ENCODE measurements around the gene RNF167. TPM values are rescaled to one million over a fixed set of nuclear protein-coding genes. Genes with fewer than 3 reads are reported as not detected.
"Not testable (repeated sequence)": the region's sequence is repeated elsewhere in the genome, so short reads cannot be mapped to it uniquely, and the experiment has no call there.

RNF167 gene
- total RNA-seq, 8 experiments from 2014 or later: 74.1 to 109 (median 89.5) TPM

DNA sequence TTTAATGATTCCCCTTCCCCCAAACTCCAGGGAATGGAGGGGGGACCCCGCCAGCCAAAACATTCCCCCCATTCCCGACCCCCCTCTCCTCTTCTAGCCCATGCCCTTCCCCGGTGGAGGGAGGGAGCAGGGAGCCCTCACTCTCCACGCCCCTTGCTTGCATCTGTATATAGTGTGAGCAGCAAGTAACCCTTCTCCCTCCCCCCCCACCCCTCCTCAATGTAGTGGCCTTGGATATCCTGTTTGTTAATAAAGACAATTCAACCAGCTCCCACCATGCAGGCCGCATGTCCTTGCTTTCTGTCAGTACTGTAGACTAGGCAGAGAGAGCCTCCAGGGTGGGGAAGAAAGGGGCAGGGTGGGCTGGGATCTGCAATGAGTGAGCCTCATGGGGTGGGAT, 42.3 kb upstream of the RNF167 start:
- Histone ChIP-seq H3K4me3 (peak overlapping the region in 1 of 5 donors; percentile 50), H3K27ac (no peak overlapping the region), H3K4me1 (replicated peaks in 1 of 2) (peaks cover 7 to 22% of the 10 kb centered on the region in 2 donors)
- no peak for ATAC-seq (replicated peaks in 6 of 8)
- in situ Hi-C loops (cut with MboI; ENCODE audit: low pct_unique_long_range_greater_than_20kb in 2 of 9, low sequenced_read_pairs in 9 of 9, unreplicated experiment in 9 of 9): loop anchor here in 3 of 9 experiments (25.0 kb wide), 3 partner anchors 110 to 185 kb away; partner anchors contain the start of genes ARRB2 (in 1 of the 3), CXCL16 (in 1 of the 3), GLTPD2 (in 1 of the 3) and MED11 (in 1 of the 3)
- no CpG with 5 or more reads among the region's 5 CpGs for WGBS, 10 experiments

GRCh38 chr17:4898351-4898750, 41.7 kb upstream of the RNF167 start:
- ATAC-seq (replicated peaks in 6 of 8): no peak
- peak overlapping the region in 1 of 5 donors; percentile 50 for H3K4me3 ChIP-seq
- H3K4me1 ChIP-seq (replicated peaks in 1 of 2): peaks cover 7 to 22% of the 10 kb centered on the region in 2 donors
- H3K27ac ChIP-seq: no peak overlapping the region
- in situ Hi-C loops (cut with MboI; ENCODE audit: low pct_unique_long_range_greater_than_20kb in 2 of 9, low sequenced_read_pairs in 9 of 9, unreplicated experiment in 9 of 9): loop anchor here in 3 of 9 experiments (25.0 kb wide), 3 partner anchors 111 to 186 kb away; partner anchors contain the start of genes ARRB2 (in 1 of the 3), CXCL16 (in 1 of the 3), GLTPD2 (in 1 of the 3) and MED11 (in 1 of the 3)
- WGBS, 10 experiments: 93% methylated on average over 3 of the region's 8 CpGs; no CpG with 5 or more reads in 8 of the 10 experiments

DNA sequence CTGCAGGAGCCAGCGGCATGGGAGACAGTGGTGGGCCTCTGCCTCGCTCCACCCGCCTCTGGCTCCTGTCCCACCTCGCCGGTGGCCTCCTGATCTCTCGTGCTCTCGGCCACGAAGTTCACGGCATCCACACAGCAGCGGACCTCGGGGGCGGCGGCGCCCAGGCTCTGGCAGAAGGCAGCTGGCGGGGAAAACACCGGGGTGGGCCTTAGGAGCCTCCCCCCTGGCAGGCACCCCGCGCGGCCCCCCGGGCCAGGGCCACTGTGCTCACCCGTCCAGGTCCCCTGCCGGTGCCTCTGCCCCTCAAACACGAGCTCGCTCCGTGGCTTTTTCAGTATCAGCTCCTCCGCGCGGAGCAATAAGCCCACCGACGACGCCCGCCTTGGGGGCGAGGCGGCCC, 41.1 kb upstream of the RNF167 start:
- in situ Hi-C loops (cut with MboI; ENCODE audit: low pct_unique_long_range_greater_than_20kb in 2 of 9, low sequenced_read_pairs in 9 of 9, unreplicated experiment in 9 of 9): loop anchor here in 3 of 9 experiments (25.0 kb wide), 3 partner anchors 112 to 187 kb away; partner anchors contain the start of genes ARRB2 (in 1 of the 3), CXCL16 (in 1 of the 3), GLTPD2 (in 1 of the 3) and MED11 (in 1 of the 3)
- Histone ChIP-seq H3K4me3 (peak overlapping the region; percentile 18 to 50 (median 26)), H3K27ac (peak overlapping the region; percentile 70 to 79), H3K4me1 (replicated peaks in 1 of 2) (peaks cover 7 to 22% of the 10 kb centered on the region in 2 donors)
- 60% methylated on average over 3 of the region's 34 CpGs; no CpG with 5 or more reads in 9 of the 10 experiments for WGBS, 10 experiments
- ATAC-seq (replicated peaks in 6 of 8): peak in 6 of 8 experiments; percentile 0 to 9 (median 2)

DNA sequence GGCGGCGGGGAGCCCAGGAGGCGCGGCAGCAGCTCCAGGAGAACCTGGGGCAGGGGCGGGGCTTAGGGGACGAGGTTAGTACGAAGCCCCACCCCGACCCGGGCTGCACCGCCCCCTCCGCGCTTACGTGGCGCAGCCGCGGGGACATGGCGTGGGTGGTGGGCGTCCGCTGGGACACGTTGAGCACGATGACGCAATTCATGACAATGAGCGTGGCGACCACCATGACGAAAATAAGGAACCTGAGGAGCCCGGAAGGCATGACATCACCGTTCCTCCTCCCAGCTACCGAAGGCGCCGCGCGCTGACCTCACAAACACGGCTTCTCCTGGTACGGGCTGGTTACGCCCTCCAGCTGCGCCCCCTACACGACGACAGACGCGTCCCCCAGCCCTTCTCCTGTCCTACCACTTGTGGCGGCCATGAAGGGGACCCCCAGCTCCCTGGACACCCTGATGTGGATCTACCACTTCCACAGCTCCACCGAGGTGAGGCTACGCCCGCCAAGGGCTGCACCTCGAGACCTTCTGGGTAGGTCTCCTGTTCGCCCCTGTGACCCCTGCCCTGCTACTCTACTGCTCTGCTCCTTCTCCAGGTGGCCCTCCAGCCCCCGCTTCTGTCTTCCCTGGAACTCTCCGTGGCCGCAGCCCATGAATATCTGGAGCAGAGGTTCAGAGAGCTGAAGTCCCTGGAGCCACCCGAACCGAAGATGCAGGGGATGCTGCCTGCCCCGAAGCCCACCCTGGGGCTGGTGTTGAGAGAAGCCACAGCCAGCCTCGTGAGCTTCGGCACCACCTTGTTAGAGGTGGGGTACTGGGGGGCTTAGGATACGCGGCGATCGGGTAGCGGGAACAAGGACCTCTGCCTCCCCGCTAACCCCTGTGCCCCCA, 40.5 kb upstream of the RNF167 start, which contains the start of gene C17orf107:
C17orf107 (plus strand) TSS at position 196 of the 890 bp plus-strand sequence; CDS start at position 423, 227 bp downstream.
- in situ Hi-C loops (cut with MboI; ENCODE audit: low pct_unique_long_range_greater_than_20kb in 2 of 9, low sequenced_read_pairs in 9 of 9, unreplicated experiment in 9 of 9): loop anchor here in 5 of 9 experiments (25.0 kb wide), 4 partner anchors 112 to 187 kb away; partner anchors contain the start of genes ARRB2 (in 1 of the 5), CXCL16 (in 1 of the 5), GLTPD2 (in 1 of the 5) and MED11 (in 1 of the 5)
- 30 to 40% methylated on average over 5 to 7 of the region's 60 CpGs; no CpG with 5 or more reads in 8 of the 10 experiments for WGBS, 10 experiments
- ATAC-seq (replicated peaks in 6 of 8): peak; percentile 53 to 83 (median 72)
- peak within 1 kb of the TSS; percentile 18 to 50 (median 26) for H3K4me3 ChIP-seq
- H3K27ac ChIP-seq: peak within 1 kb of the TSS; percentile 79 to 80
- peaks cover 7 to 22% of the 10 kb centered on the region in 2 donors for H3K4me1 ChIP-seq (replicated peaks in 1 of 2)

DNA sequence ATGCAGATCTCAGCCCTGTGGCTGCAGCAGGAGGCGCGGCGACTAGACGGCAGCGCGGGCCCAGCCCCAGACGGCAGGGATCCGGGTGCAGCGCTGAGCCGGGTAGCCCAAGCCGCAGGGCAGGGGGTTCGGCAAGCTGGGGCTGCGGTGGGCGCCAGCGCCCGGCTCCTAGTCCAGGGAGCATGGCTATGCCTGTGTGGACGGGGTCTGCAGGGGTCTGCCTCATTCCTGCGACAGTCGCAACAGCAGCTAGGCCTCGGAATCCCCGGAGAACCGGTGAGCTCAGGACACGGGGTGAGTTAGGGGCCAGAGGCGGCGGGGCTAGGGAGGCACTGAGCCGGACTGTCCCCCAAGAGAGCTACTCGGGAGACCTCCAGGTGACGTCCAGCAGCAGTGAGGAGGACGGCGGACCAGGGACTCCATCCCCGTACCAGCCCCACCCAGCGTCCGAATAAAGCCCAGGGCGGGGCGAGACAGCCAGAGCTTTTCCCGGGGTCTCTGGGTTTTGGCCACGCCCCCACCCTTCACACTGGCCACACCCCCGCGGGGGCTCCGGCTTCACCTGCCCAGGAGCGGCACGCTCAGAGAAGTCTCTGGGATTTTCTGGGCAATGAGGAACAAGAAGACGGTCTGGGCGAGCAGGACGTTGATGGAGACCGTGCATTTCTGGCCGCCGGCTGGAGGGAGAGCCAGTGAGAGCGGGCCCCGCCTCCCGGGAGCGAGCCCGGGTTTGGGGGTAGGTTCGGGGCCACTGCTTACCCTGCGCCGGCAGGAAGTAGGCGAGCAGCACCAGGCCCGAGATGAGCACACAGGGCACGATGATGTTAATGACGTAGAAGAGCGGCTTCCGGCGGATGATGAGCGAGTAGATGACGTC, 39.6 kb upstream of the RNF167 start:
- in situ Hi-C loops (cut with MboI; ENCODE audit: low pct_unique_long_range_greater_than_20kb in 2 of 9, low sequenced_read_pairs in 9 of 9, unreplicated experiment in 9 of 9): loop anchor here in 2 of 9 experiments (25.0 kb wide), 1 partner anchor 162 kb away; no protein-coding TSS in a partner anchor
- H3K27ac ChIP-seq: peak overlapping the region; percentile 69 to 80
- peak in 2 of 8 experiments; percentile 31 to 32 for ATAC-seq (replicated peaks in 6 of 8)
- peaks cover 7 to 22% of the 10 kb centered on the region in 2 donors for H3K4me1 ChIP-seq (replicated peaks in 1 of 2)
- WGBS, 10 experiments: 30 to 100% (median 45%) methylated on average over 2 to 31 of the region's 65 CpGs; no CpG with 5 or more reads in 4 of the 10 experiments
- H3K4me3 ChIP-seq: peak overlapping the region in 4 of 5 donors; percentile 24 to 50 (median 32)

- Histone ChIP-seq H3K4me1 (replicated peaks in 1 of 2) (peaks cover 7 to 22% of the 10 kb centered on the region in 2 donors), H3K4me3 (peak overlapping the region in 2 of 5 donors; percentile 26 to 50), H3K27ac (no peak overlapping the region)
- in situ Hi-C loops (cut with MboI; ENCODE audit: low pct_unique_long_range_greater_than_20kb in 2 of 9, low sequenced_read_pairs in 9 of 9, unreplicated experiment in 9 of 9): loop anchor here in 2 of 9 experiments (25.0 kb wide), 1 partner anchor 161 kb away; no protein-coding TSS in a partner anchor
- no peak for ATAC-seq (replicated peaks in 6 of 8)
- WGBS, 10 experiments: 43 to 100% (median 80%) methylated on average over 1 to 14 of the region's 37 CpGs; no CpG with 5 or more reads in 1 of the 10 experiments
These were observed 38.9 kb upstream of the RNF167 start for GRCh38 chr17:4901108-4901647.

- in situ Hi-C loops (cut with MboI; ENCODE audit: low pct_unique_long_range_greater_than_20kb in 2 of 9, low sequenced_read_pairs in 9 of 9, unreplicated experiment in 9 of 9): loop anchor here in 2 of 9 experiments (25.0 kb wide), 1 partner anchor 161 kb away; no protein-coding TSS in a partner anchor
- ATAC-seq (replicated peaks in 6 of 8): peak in 2 of 8 experiments; percentile 6 to 8
- Histone ChIP-seq H3K27ac (no peak overlapping the region), H3K4me3 (peak overlapping the region in 1 of 5 donors; percentile 50), H3K4me1 (replicated peaks in 1 of 2) (peaks cover 7 to 22% of the 10 kb centered on the region in 2 donors)
- 73 to 100% (median 78%) methylated on average over 1 to 6 of the region's 48 CpGs; no CpG with 5 or more reads in 4 of the 10 experiments for WGBS, 10 experiments
These were observed 38.3 kb upstream of the RNF167 start for GRCh38 chr17:4901648-4902344.

DNA sequence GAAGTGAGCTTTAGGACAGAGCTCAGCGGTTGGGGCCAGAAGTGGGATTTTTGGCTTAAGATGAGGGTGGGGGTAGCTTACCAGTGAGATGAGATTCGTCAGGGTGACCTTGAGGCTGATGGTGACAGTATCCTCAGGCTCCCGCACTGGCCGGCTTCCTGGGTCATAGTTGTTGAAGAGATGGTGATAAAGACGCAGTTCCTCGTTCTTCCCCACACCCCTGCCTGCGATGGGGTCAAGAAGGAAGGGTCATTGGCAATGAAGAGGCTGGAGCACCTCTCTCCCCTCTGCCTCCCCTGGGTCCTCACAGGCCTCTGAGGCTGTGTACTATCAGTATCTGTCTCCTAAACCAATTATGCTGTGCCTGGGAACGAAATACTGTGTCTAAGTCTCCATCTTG, 37.5 kb upstream of the RNF167 start:
- 71 to 100% (median 83%) methylated on average over 1 to 4 of the region's 8 CpGs; no CpG with 5 or more reads in 6 of the 10 experiments for whole genome bisulfite sequencing, 10 experiments
- Histone ChIP-seq H3K4me3 (peak overlapping the region in 1 of 5 donors; percentile 50), H3K27ac (no peak overlapping the region), H3K4me1 (replicated peaks in 1 of 2) (peaks cover 7 to 19% of the 10 kb centered on the region in 2 donors)
- in situ Hi-C loops (cut with MboI; ENCODE audit: low pct_unique_long_range_greater_than_20kb in 2 of 9, low sequenced_read_pairs in 9 of 9, unreplicated experiment in 9 of 9): loop anchor here in 2 of 9 experiments (25.0 kb wide), 1 partner anchor 160 kb away; no protein-coding TSS in a partner anchor
- ATAC-seq (replicated peaks in 6 of 8): no peak

DNA sequence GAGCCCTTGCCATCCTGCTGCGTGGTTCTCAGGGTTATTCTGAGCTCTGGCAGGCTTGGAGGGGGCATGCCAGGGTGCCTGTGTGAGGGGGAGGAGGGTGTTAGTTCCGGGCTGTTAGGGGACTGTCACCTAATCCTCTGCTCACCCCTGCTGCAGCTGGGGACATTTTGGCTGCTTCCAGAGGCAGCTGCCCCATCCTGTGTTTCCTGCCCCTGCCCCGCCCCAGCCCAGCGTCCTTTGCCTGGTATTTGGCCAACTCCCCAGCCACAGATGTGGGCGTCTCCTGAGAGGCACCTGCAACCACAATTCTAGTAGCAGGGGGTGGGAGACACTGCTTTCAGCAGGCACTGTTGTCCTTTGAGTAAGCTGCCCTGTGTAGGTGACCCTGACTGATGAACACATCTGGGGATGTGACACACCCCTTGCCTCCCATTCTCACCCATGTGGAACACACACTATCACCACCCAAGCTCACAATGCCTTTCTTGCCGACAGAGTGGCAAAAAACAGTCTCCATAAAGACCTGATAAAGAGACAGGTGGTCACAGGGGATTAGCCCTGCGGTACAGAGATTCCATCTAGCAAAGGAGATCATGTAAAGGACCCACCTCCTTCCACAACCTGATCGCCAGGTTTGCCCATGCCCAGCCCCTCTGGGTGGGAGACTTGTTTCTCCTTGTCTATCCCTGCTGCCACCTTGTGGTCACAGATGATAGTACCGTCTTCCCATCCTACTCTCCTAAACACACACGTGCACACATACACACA, 36.8 kb upstream of the RNF167 start, which contains the start of gene CHRNE:
CHRNE (minus strand) TSS at position 48 of the 768 bp plus-strand sequence; CDS start at position 13, 35 bp downstream.
- H3K4me3 ChIP-seq: peak within 1 kb of the TSS in 1 of 5 donors; percentile 50
- H3K4me1 ChIP-seq (replicated peaks in 1 of 2): peaks cover 7 to 14% of the 10 kb centered on the region in 2 donors
- WGBS, 10 experiments: 0 to 48% (median 14%) methylated on average over 2 to 5 of the region's 10 CpGs; no CpG with 5 or more reads in 4 of the 10 experiments
- ATAC-seq (replicated peaks in 6 of 8): peak in 6 of 8 experiments; percentile 36 to 65 (median 52)
- in situ Hi-C loops (cut with MboI; ENCODE audit: low pct_unique_long_range_greater_than_20kb in 2 of 9, low sequenced_read_pairs in 9 of 9, unreplicated experiment in 9 of 9): loop anchor here in 2 of 9 experiments (25.0 kb wide), 1 partner anchor 159 kb away; no protein-coding TSS in a partner anchor
- H3K27ac ChIP-seq: no peak within 1 kb of the TSS

- not testable (repeated sequence) for H3K4me1 ChIP-seq (replicated peaks in 1 of 2); H3K4me3 ChIP-seq; ATAC-seq (replicated peaks in 6 of 8); H3K27ac ChIP-seq
- in situ Hi-C loops (cut with MboI; ENCODE audit: low pct_unique_long_range_greater_than_20kb in 2 of 9, low sequenced_read_pairs in 9 of 9, unreplicated experiment in 9 of 9): loop anchor here in 2 of 9 experiments (25.0 kb wide), 1 partner anchor 156 kb away; no protein-coding TSS in a partner anchor
These were observed 33.4 kb upstream of the RNF167 start for GRCh38 chr17:4906642-4907041.

Measured in motor neuron (in vitro differentiated cells).